Measurements from ENCODE around the gene TTYH1. TPM values are rescaled to one million over a fixed set of nuclear protein-coding genes. Genes with fewer than 3 reads are reported as not detected.
A peak's percentile ranks its signal among the peaks of the same experiment; 100 is the strongest.

TTYH1 gene
- polyA plus RNA-seq, 6 donors from 2014 or later: 0.06 to 0.09 (median 0.08) TPM; not detected in 3

- Mint-ChIP-seq H3K27ac (no peak overlapping the region), H3K36me3 (no peaks in the 10 kb centered on the region), H3K27me3 (peaks cover 49 to 79% (median 65%) of the 10 kb centered on the region in 3 donors), H3K4me3 (no peak overlapping the region), H3K9me3 (no peaks in the 10 kb centered on the region), H3K4me1 (peaks cover 23 to 28% (median 23%) of the 10 kb centered on the region in 3 donors)
- no peak for DNase-seq
- ATAC-seq (ENCODE audit: low read depth in 2 of 2): no peak
These were observed 58.7 kb downstream of the TTYH1 start for GRCh38 chr19:54473892-54474372.

GRCh38 chr19:54475706-54476105, 60.4 kb downstream of the TTYH1 start:
- no peak for DNase-seq
- peaks cover 35 to 67% (median 53%) of the 10 kb centered on the region in 3 donors for H3K27me3 Mint-ChIP-seq
- peaks cover 13 to 16% (median 13%) of the 10 kb centered on the region in 3 donors for H3K4me1 Mint-ChIP-seq
- ATAC-seq (ENCODE audit: low read depth in 2 of 2): no peak
- no peaks in the 10 kb centered on the region for H3K9me3 Mint-ChIP-seq
- H3K27ac Mint-ChIP-seq: no peak overlapping the region
- no peak overlapping the region for H3K4me3 Mint-ChIP-seq
- H3K36me3 Mint-ChIP-seq: no peaks in the 10 kb centered on the region

GRCh38 chr19:54477650-54478049, 62.4 kb downstream of the TTYH1 start:
- DNase-seq: no peak
- Mint-ChIP-seq H3K27ac (no peak overlapping the region), H3K27me3 (peaks cover 39 to 62% (median 44%) of the 10 kb centered on the region in 3 donors), H3K36me3 (no peaks in the 10 kb centered on the region), H3K4me1 (peaks cover 17 to 23% (median 18%) of the 10 kb centered on the region in 3 donors), H3K4me3 (no peak overlapping the region), H3K9me3 (no peaks in the 10 kb centered on the region)
- no peak for ATAC-seq (ENCODE audit: low read depth in 2 of 2)

GRCh38 chr19:54478677-54479266, 63.5 kb downstream of the TTYH1 start:
- Mint-ChIP-seq H3K4me1 (peaks cover 15 to 25% (median 17%) of the 10 kb centered on the region in 3 donors), H3K9me3 (no peaks in the 10 kb centered on the region), H3K27ac (no peak overlapping the region), H3K4me3 (no peak overlapping the region), H3K36me3 (no peaks in the 10 kb centered on the region), H3K27me3 (peaks cover 36 to 56% (median 37%) of the 10 kb centered on the region in 3 donors)
- DNase-seq (peak; percentile 50), ATAC-seq (ENCODE audit: low read depth in 2 of 2) (peak; percentile 49 to 51)

- DNase-seq (no peak), ATAC-seq (ENCODE audit: low read depth in 2 of 2) (no peak)
- no peak overlapping the region for H3K4me3 Mint-ChIP-seq
- H3K27ac Mint-ChIP-seq: no peak overlapping the region
- no peaks in the 10 kb centered on the region for H3K9me3 Mint-ChIP-seq
- peaks cover 15 to 24% (median 17%) of the 10 kb centered on the region in 3 donors for H3K4me1 Mint-ChIP-seq
- peaks cover 34 to 59% (median 43%) of the 10 kb centered on the region in 3 donors for H3K27me3 Mint-ChIP-seq
- no peaks in the 10 kb centered on the region for H3K36me3 Mint-ChIP-seq
These were observed 64.8 kb downstream of the TTYH1 start for GRCh38 chr19:54480051-54480450.

GRCh38 chr19:54481326-54481930, 66.2 kb downstream of the TTYH1 start:
- H3K27me3 Mint-ChIP-seq: peaks cover 39 to 60% (median 48%) of the 10 kb centered on the region in 3 donors
- peaks cover 15 to 24% (median 17%) of the 10 kb centered on the region in 3 donors for H3K4me1 Mint-ChIP-seq
- H3K4me3 Mint-ChIP-seq: peak overlapping the region in 6 of 8 donors; percentile 2 to 84 (median 52)
- DNase-seq: peak; percentile 55
- H3K9me3 Mint-ChIP-seq: no peaks in the 10 kb centered on the region
- peak overlapping the region in 2 of 6 donors; percentile 4 to 16 for H3K27ac Mint-ChIP-seq
- no peaks in the 10 kb centered on the region for H3K36me3 Mint-ChIP-seq
- peak; percentile 54 to 61 for ATAC-seq (ENCODE audit: low read depth in 2 of 2)

- no peaks in the 10 kb centered on the region for H3K9me3 Mint-ChIP-seq
- peaks cover 31 to 46% (median 33%) of the 10 kb centered on the region in 3 donors for H3K27me3 Mint-ChIP-seq
- H3K27ac Mint-ChIP-seq: peak overlapping the region in 2 of 6 donors; percentile 39 to 48
- DNase-seq: no peak
- no peaks in the 10 kb centered on the region for H3K36me3 Mint-ChIP-seq
- ATAC-seq (ENCODE audit: low read depth in 2 of 2): peak; percentile 47 to 50
- peaks cover 15 to 24% (median 17%) of the 10 kb centered on the region in 3 donors for H3K4me1 Mint-ChIP-seq
- H3K4me3 Mint-ChIP-seq: peak overlapping the region in 2 of 8 donors; percentile 39 to 74
These were observed 67.6 kb downstream of the TTYH1 start for GRCh38 chr19:54482889-54483288.

GRCh38 chr19:54484451-54484850, 69.2 kb downstream of the TTYH1 start:
- peak overlapping the region in 1 of 6 donors; percentile 25 for H3K27ac Mint-ChIP-seq
- peaks cover 15 to 20% (median 17%) of the 10 kb centered on the region in 3 donors for H3K4me1 Mint-ChIP-seq
- no peaks in the 10 kb centered on the region for H3K36me3 Mint-ChIP-seq
- no peaks in the 10 kb centered on the region for H3K9me3 Mint-ChIP-seq
- peaks cover 19 to 32% (median 30%) of the 10 kb centered on the region in 3 donors for H3K27me3 Mint-ChIP-seq
- no peak for ATAC-seq (ENCODE audit: low read depth in 2 of 2)
- no peak for DNase-seq
- H3K4me3 Mint-ChIP-seq: no peak overlapping the region

- peaks cover 27 to 39% (median 37%) of the 10 kb centered on the region in 3 donors for H3K27me3 Mint-ChIP-seq
- H3K27ac Mint-ChIP-seq: no peak overlapping the region
- H3K4me1 Mint-ChIP-seq: peaks cover 15 to 26% (median 21%) of the 10 kb centered on the region in 3 donors
- no peaks in the 10 kb centered on the region for H3K36me3 Mint-ChIP-seq
- H3K9me3 Mint-ChIP-seq: no peaks in the 10 kb centered on the region
- DNase-seq (no peak), ATAC-seq (ENCODE audit: low read depth in 2 of 2) (no peak)
- peak overlapping the region in 1 of 8 donors; percentile 6 for H3K4me3 Mint-ChIP-seq
These were observed 70.6 kb downstream of the TTYH1 start for GRCh38 chr19:54485851-54486250.

Other genes starting within 250 kb of the TTYH1 start
- gene TMC4, start 242.3 kb upstream of the TTYH1 start, polyA plus RNA-seq (ENCODE audit: low read depth in 6 of 6): not detected
- gene MBOAT7, start 225.9 kb upstream of the TTYH1 start, polyA plus RNA-seq (ENCODE audit: low read depth in 6 of 6): 10 to 100 TPM in 4 of 6 donors, 1 to 10 TPM in 2; 7.0 to 13.5 (median 11.3) TPM
- gene TSEN34, start 224.2 kb upstream of the TTYH1 start, polyA plus RNA-seq (ENCODE audit: low read depth in 6 of 6): 10 to 100 TPM; 22.3 to 40.0 (median 32.1) TPM
- 1,000 to 10,000 TPM in 3 of 6 donors, 100 to 1,000 TPM in 3; 849 to 1,278 (median 1,006) TPM for gene RPS9, start 214.6 kb upstream of the TTYH1 start, polyA plus RNA-seq (ENCODE audit: low read depth in 6 of 6)
- 1 to 10 TPM in 1 of 6 donors, under 1 TPM in 5; 0.29 to 4.6 (median 0.39) TPM for gene LILRB3, start 192.5 kb upstream of the TTYH1 start, polyA plus RNA-seq (ENCODE audit: low read depth in 6 of 6)
- gene LILRA6, start 172.7 kb upstream of the TTYH1 start, polyA plus RNA-seq (ENCODE audit: low read depth in 6 of 6): 1 to 10 TPM in 1 of 6 donors, under 1 TPM in 2, not detected in 3; 0.18 to 1.5 (median 0.66) TPM
- not detected for gene LILRB5, start 158.2 kb upstream of the TTYH1 start, polyA plus RNA-seq (ENCODE audit: low read depth in 6 of 6)
- 1 to 10 TPM in 2 of 6 donors, under 1 TPM in 3, not detected in 1; 0.36 to 1.6 (median 0.76) TPM for gene LILRB2, start 134.4 kb upstream of the TTYH1 start, polyA plus RNA-seq (ENCODE audit: low read depth in 6 of 6)
- 1 to 10 TPM in 1 of 6 donors, under 1 TPM in 3, not detected in 2; 0.29 to 1.1 (median 0.76) TPM for gene LILRA5, start 102.3 kb upstream of the TTYH1 start, polyA plus RNA-seq (ENCODE audit: low read depth in 6 of 6)
- 10 to 100 TPM in 3 of 6 donors, 1 to 10 TPM in 3; 7.1 to 25.7 (median 10.3) TPM for gene LILRA4, start 76.3 kb upstream of the TTYH1 start, polyA plus RNA-seq (ENCODE audit: low read depth in 6 of 6)
- 100 to 1,000 TPM; 129 to 246 (median 160) TPM for gene LAIR1, start 50.5 kb upstream of the TTYH1 start, polyA plus RNA-seq (ENCODE audit: low read depth in 6 of 6)
- gene LENG8, start 33.7 kb downstream of the TTYH1 start, polyA plus RNA-seq (ENCODE audit: low read depth in 6 of 6): 10 to 100 TPM in 2 of 6 donors, 1 to 10 TPM in 4; 4.0 to 17.4 (median 8.6) TPM
- under 1 TPM in 5 of 6 donors, not detected in 1; 0.20 to 0.62 (median 0.31) TPM for gene LENG9, start 48.3 kb downstream of the TTYH1 start, polyA plus RNA-seq (ENCODE audit: low read depth in 6 of 6)
- gene CDC42EP5, start 57.8 kb downstream of the TTYH1 start, polyA plus RNA-seq (ENCODE audit: low read depth in 6 of 6): not detected
- gene LAIR2, start 87.4 kb downstream of the TTYH1 start, polyA plus RNA-seq (ENCODE audit: low read depth in 6 of 6): under 1 TPM in 3 of 6 donors, not detected in 3; 0.55 to 0.93 (median 0.66) TPM
- gene LILRA2, start 158.3 kb downstream of the TTYH1 start, polyA plus RNA-seq (ENCODE audit: low read depth in 6 of 6): 1 to 10 TPM; 1.4 to 9.2 (median 2.9) TPM
- 1 to 10 TPM in 1 of 6 donors, under 1 TPM in 4, not detected in 1; 0.35 to 1.4 (median 0.41) TPM for gene LILRA1, start 178.2 kb downstream of the TTYH1 start, polyA plus RNA-seq (ENCODE audit: low read depth in 6 of 6)
- gene LILRB1, start 215.0 kb downstream of the TTYH1 start, polyA plus RNA-seq (ENCODE audit: low read depth in 6 of 6): 10 to 100 TPM; 23.7 to 35.7 (median 27.9) TPM
- gene LILRB4, start 247.5 kb downstream of the TTYH1 start, polyA plus RNA-seq (ENCODE audit: low read depth in 6 of 6): under 1 TPM in 2 of 6 donors, not detected in 4; 0.16 to 0.48 TPM